ENCODE results near the gene PTGDR. TPM values are rescaled to one million over a fixed set of nuclear protein-coding genes. Genes with fewer than 3 reads are reported as not detected.

PTGDR gene
- total and polyA plus RNA-seq, 4 experiments from 2014 or later: 1.9 to 7.2 (median 4.4) TPM

GRCh38 chr14:52235434-52235833, 32.1 kb upstream of the PTGDR start:
- Histone ChIP-seq H3K27me3 (ENCODE audit: insufficient read depth, low read length) (no peaks in the 10 kb centered on the region), H3K27ac (ENCODE audit: low read depth, low read length) (no peak overlapping the region), H3K4me3 (ENCODE audit: low read length in 2 of 2) (no peak overlapping the region), H3K9me3 (ENCODE audit: control insufficient read depth in 1 of 2, low read length in 2 of 2) (no peaks in the 10 kb centered on the region), H3K4me1 (ENCODE audit: insufficient read depth, low read length) (peaks cover 9% of the 10 kb centered on the region), H3K36me3 (ENCODE audit: insufficient read depth, low read length) (no peaks in the 10 kb centered on the region)
- no peak for DNase-seq
- Mint-ChIP-seq H3K9me3 (peaks cover 0 to 1% (median 0%) of the 10 kb centered on the region in 8 donors), H3K36me3 (no peaks in the 10 kb centered on the region), H3K4me1 (peaks cover 3 to 18% (median 10%) of the 10 kb centered on the region in 4 donors), H3K27me3 (peaks cover 0 to 1% of the 10 kb centered on the region in 2 donors), H3K27ac (peak overlapping the region in 1 of 7 donors; percentile 17), H3K4me3 (no peak overlapping the region)
- intact Hi-C loops (cut with micrococcal nuclease): no loop called here
- ChIA-PET POLR2A (ENCODE audit: partially characterized antibody) (no interaction called here), CTCF (ENCODE audit: partially characterized antibody) (no interaction called here)

GRCh38 chr14:52235866-52236510, 31.5 kb upstream of the PTGDR start:
- CTCF ChIA-PET (ENCODE audit: partially characterized antibody): no interaction called here
- intact Hi-C loops (cut with micrococcal nuclease): no loop called here
- Histone ChIP-seq H3K4me1 (ENCODE audit: insufficient read depth, low read length) (peaks cover 15% of the 10 kb centered on the region), H3K27me3 (ENCODE audit: insufficient read depth, low read length) (no peaks in the 10 kb centered on the region), H3K27ac (ENCODE audit: low read depth, low read length) (no peak overlapping the region), H3K9me3 (ENCODE audit: control insufficient read depth in 1 of 2, low read length in 2 of 2) (no peaks in the 10 kb centered on the region), H3K4me3 (ENCODE audit: low read length in 2 of 2) (no peak overlapping the region), H3K36me3 (ENCODE audit: insufficient read depth, low read length) (no peaks in the 10 kb centered on the region)
- no peak for DNase-seq
- Mint-ChIP-seq H3K4me3 (no peak overlapping the region), H3K27me3 (peaks cover 0 to 1% of the 10 kb centered on the region in 2 donors), H3K27ac (no peak overlapping the region), H3K36me3 (no peaks in the 10 kb centered on the region), H3K9me3 (peaks cover 0 to 1% (median 0%) of the 10 kb centered on the region in 8 donors), H3K4me1 (peaks cover 4 to 21% (median 13%) of the 10 kb centered on the region in 4 donors)
- POLR2A ChIA-PET (ENCODE audit: partially characterized antibody): no interaction called here

- no peaks in the 10 kb centered on the region for H3K9me3 ChIP-seq (ENCODE audit: control insufficient read depth in 1 of 2, low read length in 2 of 2)
- peaks cover 4 to 24% (median 13%) of the 10 kb centered on the region in 4 donors for H3K4me1 Mint-ChIP-seq
- H3K27me3 Mint-ChIP-seq: peaks cover 0 to 1% of the 10 kb centered on the region in 2 donors
- CTCF ChIA-PET (ENCODE audit: partially characterized antibody): no interaction called here
- peaks cover 0 to 3% (median 0%) of the 10 kb centered on the region in 8 donors for H3K9me3 Mint-ChIP-seq
- no peaks in the 10 kb centered on the region for H3K36me3 ChIP-seq (ENCODE audit: insufficient read depth, low read length)
- no peak overlapping the region for H3K27ac ChIP-seq (ENCODE audit: low read depth, low read length)
- intact Hi-C loops (cut with micrococcal nuclease): no loop called here
- peaks cover 16% of the 10 kb centered on the region for H3K4me1 ChIP-seq (ENCODE audit: insufficient read depth, low read length)
- no peaks in the 10 kb centered on the region for H3K36me3 Mint-ChIP-seq
- H3K27ac Mint-ChIP-seq: no peak overlapping the region
- POLR2A ChIA-PET (ENCODE audit: partially characterized antibody): no interaction called here
- no peak overlapping the region for H3K4me3 Mint-ChIP-seq
- H3K27me3 ChIP-seq (ENCODE audit: insufficient read depth, low read length): no peaks in the 10 kb centered on the region
- no peak overlapping the region for H3K4me3 ChIP-seq (ENCODE audit: low read length in 2 of 2)
- DNase-seq: no peak
These were observed 28.8 kb upstream of the PTGDR start for GRCh38 chr14:52238682-52239081.

GRCh38 chr14:52240623-52241022, 26.9 kb upstream of the PTGDR start:
- H3K4me3 ChIP-seq (ENCODE audit: low read length in 2 of 2): no peak overlapping the region
- Mint-ChIP-seq H3K27me3 (peaks cover 0 to 1% of the 10 kb centered on the region in 2 donors), H3K4me1 (peaks cover 4 to 24% (median 13%) of the 10 kb centered on the region in 4 donors), H3K27ac (no peak overlapping the region), H3K4me3 (peak overlapping the region in 1 of 8 donors; percentile 26), H3K9me3 (peaks cover 0 to 3% (median 0%) of the 10 kb centered on the region in 8 donors), H3K36me3 (no peaks in the 10 kb centered on the region)
- ChIA-PET POLR2A (ENCODE audit: partially characterized antibody) (no interaction called here), CTCF (ENCODE audit: partially characterized antibody) (no interaction called here)
- no peaks in the 10 kb centered on the region for H3K9me3 ChIP-seq (ENCODE audit: control insufficient read depth in 1 of 2, low read length in 2 of 2)
- intact Hi-C loops (cut with micrococcal nuclease): no loop called here
- H3K4me1 ChIP-seq (ENCODE audit: insufficient read depth, low read length): peaks cover 16% of the 10 kb centered on the region
- H3K27ac ChIP-seq (ENCODE audit: low read depth, low read length): no peak overlapping the region
- no peaks in the 10 kb centered on the region for H3K27me3 ChIP-seq (ENCODE audit: insufficient read depth, low read length)
- no peaks in the 10 kb centered on the region for H3K36me3 ChIP-seq (ENCODE audit: insufficient read depth, low read length)
- DNase-seq: no peak

DNA sequence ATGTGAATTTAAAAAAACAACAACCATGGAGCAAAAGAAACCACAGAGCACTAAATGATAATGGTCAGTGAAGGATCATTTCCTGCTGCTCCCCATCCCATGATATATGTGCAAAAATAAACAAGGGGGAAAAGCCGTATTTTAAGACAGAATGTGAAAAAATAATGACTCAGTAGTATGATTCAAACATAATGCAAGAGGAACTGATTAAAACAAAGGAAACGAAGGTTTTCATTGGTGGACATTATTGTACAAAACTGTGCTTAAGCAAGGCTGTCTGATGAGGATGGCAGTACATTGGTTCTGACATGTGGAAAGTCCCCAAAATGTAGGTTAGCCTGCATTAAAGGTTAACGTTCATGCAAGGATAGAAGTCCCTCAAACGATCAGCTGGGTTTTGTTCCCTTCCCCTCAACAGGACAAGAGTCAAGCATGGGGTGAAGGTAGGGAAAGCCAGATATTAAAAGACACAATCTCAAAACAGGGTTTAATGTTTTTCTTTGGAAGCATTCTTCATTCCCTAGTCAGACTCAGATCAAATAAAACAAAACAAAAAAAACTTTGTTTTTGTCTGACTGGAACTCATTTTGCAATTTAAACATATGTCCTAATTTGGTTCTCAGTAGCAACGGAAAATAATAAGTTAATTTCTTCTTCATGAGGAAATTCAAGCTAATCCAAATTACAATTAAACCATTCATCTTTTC, 26.3 kb upstream of the PTGDR start:
- no peaks in the 10 kb centered on the region for H3K27me3 ChIP-seq (ENCODE audit: insufficient read depth, low read length)
- H3K36me3 ChIP-seq (ENCODE audit: insufficient read depth, low read length): no peaks in the 10 kb centered on the region
- no peak for DNase-seq
- Mint-ChIP-seq H3K27me3 (no peaks in the 10 kb centered on the region), H3K4me1 (peaks cover 4 to 24% (median 13%) of the 10 kb centered on the region in 4 donors), H3K27ac (no peak overlapping the region), H3K9me3 (peaks cover 0 to 3% (median 0%) of the 10 kb centered on the region in 8 donors), H3K4me3 (no peak overlapping the region), H3K36me3 (no peaks in the 10 kb centered on the region)
- ChIA-PET CTCF (ENCODE audit: partially characterized antibody) (no interaction called here), POLR2A (ENCODE audit: partially characterized antibody) (no interaction called here)
- intact Hi-C loops (cut with micrococcal nuclease): no loop called here
- H3K27ac ChIP-seq (ENCODE audit: low read depth, low read length): no peak overlapping the region
- no peaks in the 10 kb centered on the region for H3K9me3 ChIP-seq (ENCODE audit: control insufficient read depth in 1 of 2, low read length in 2 of 2)
- no peak overlapping the region for H3K4me3 ChIP-seq (ENCODE audit: low read length in 2 of 2)
- H3K4me1 ChIP-seq (ENCODE audit: insufficient read depth, low read length): peaks cover 16% of the 10 kb centered on the region

DNA sequence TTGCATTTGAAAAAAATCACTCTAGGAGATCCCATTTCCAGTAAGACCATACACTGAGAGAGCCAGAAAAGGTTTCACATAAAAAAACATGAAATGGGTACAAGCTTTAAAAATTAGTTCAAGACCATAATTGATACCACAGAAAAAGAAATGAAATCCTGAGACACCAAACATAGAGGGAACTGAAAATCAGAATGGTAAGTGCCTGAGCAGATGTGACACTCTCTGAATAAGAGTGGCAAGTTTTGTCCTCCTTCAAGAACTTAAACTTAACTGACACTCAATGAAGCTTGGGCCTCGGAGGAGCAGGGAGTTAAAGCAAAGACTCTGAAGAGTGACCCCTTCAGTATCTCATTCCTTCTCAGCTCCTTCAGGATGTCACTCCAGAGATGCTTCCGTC, 23.2 kb upstream of the PTGDR start:
- Mint-ChIP-seq H3K36me3 (peaks cover 0 to 5% of the 10 kb centered on the region in 2 donors), H3K9me3 (peaks cover 2 to 11% (median 7%) of the 10 kb centered on the region in 8 donors), H3K4me1 (peaks cover 20 to 42% (median 28%) of the 10 kb centered on the region in 4 donors), H3K27ac (no peak overlapping the region), H3K27me3 (no peaks in the 10 kb centered on the region), H3K4me3 (no peak overlapping the region)
- intact Hi-C loops (cut with micrococcal nuclease): no loop called here
- Histone ChIP-seq H3K4me1 (ENCODE audit: insufficient read depth, low read length) (peaks cover 36% of the 10 kb centered on the region), H3K27me3 (ENCODE audit: insufficient read depth, low read length) (no peaks in the 10 kb centered on the region), H3K27ac (ENCODE audit: low read depth, low read length) (no peak overlapping the region), H3K9me3 (ENCODE audit: control insufficient read depth in 1 of 2, low read length in 2 of 2) (no peaks in the 10 kb centered on the region), H3K36me3 (ENCODE audit: insufficient read depth, low read length) (no peaks in the 10 kb centered on the region), H3K4me3 (ENCODE audit: low read length in 2 of 2) (no peak overlapping the region)
- ChIA-PET POLR2A (ENCODE audit: partially characterized antibody) (no interaction called here), CTCF (ENCODE audit: partially characterized antibody) (interaction anchor here (0.8 to 0.9 kb wide), 2 partner anchors 68 to 201 kb away, joined by 4 read pairs; no protein-coding TSS in a partner anchor)
- no peak for DNase-seq

DNA sequence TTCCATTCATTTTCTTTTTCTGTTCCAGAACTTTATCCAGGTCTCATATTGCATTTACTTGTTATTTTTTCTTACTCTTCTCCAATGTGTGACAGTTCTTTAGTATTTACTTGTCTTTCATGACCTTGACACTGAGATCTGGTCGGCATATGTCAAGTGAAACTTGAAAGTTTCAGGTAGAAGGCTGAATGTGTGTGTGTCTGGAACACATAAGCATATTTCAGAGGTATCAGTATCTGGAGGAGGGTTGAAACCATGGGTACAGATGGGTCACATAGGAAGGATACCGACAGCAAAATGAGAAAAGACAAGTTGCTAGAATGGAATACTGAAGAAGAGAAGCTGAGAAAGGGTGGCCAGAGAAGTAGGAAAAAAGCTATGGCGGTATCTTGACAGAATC, 22.5 kb upstream of the PTGDR start:
- Mint-ChIP-seq H3K4me1 (peaks cover 19 to 35% (median 26%) of the 10 kb centered on the region in 4 donors), H3K36me3 (peaks cover 0 to 5% of the 10 kb centered on the region in 2 donors), H3K27ac (no peak overlapping the region), H3K9me3 (peaks cover 2 to 11% (median 7%) of the 10 kb centered on the region in 8 donors), H3K27me3 (no peaks in the 10 kb centered on the region), H3K4me3 (no peak overlapping the region)
- Histone ChIP-seq H3K27ac (ENCODE audit: low read depth, low read length) (no peak overlapping the region), H3K9me3 (ENCODE audit: control insufficient read depth in 1 of 2, low read length in 2 of 2) (no peaks in the 10 kb centered on the region), H3K4me3 (ENCODE audit: low read length in 2 of 2) (no peak overlapping the region), H3K36me3 (ENCODE audit: insufficient read depth, low read length) (no peaks in the 10 kb centered on the region), H3K27me3 (ENCODE audit: insufficient read depth, low read length) (no peaks in the 10 kb centered on the region), H3K4me1 (ENCODE audit: insufficient read depth, low read length) (peaks cover 31% of the 10 kb centered on the region)
- DNase-seq: no peak
- POLR2A ChIA-PET (ENCODE audit: partially characterized antibody): no interaction called here
- CTCF ChIA-PET (ENCODE audit: partially characterized antibody): interaction anchor here (0.8 to 1.0 kb wide), 3 partner anchors 13 to 202 kb away, joined by 3 to 4 read pairs (median 4); no protein-coding TSS in a partner anchor
- intact Hi-C loops (cut with micrococcal nuclease): no loop called here

Data from CD4-positive, alpha-beta memory T cell (primary cell).